Measurements from ENCODE around the gene FOXP1.

- TF ChIP-seq ZFP30 (CRISPR knock-in tag; IDR thresholded peaks at IDR 0.05) (no peak), TOX (CRISPR knock-in tag; IDR thresholded peaks at IDR 0.05; ENCODE audit: borderline replicate concordance) (no peak), ARNTL (CRISPR knock-in tag; IDR thresholded peaks at IDR 0.05; ENCODE audit: borderline replicate concordance, low read depth) (no peak), GLIS3 (CRISPR knock-in tag; IDR thresholded peaks at IDR 0.05) (no peak)
- TF ChIP-seq, protein P1, sequence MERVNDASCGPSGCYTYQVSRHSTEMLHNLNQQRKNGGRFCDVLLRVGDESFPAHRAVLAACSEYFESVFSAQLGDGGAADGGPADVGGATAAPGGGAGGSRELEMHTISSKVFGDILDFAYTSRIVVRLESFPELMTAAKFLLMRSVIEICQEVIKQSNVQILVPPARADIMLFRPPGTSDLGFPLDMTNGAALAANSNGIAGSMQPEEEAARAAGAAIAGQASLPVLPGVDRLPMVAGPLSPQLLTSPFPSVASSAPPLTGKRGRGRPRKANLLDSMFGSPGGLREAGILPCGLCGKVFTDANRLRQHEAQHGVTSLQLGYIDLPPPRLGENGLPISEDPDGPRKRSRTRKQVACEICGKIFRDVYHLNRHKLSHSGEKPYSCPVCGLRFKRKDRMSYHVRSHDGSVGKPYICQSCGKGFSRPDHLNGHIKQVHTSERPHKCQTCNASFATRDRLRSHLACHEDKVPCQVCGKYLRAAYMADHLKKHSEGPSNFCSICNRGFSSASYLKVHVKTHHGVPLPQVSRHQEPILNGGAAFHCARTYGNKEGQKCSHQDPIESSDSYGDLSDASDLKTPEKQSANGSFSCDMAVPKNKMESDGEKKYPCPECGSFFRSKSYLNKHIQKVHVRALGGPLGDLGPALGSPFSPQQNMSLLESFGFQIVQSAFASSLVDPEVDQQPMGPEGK (CRISPR knock-in tag; IDR thresholded peaks at IDR 0.05; ENCODE audit: borderline replicate concordance) = no peak
Measured at GRCh38 chr3:71310980-71311660, 272.4 kb downstream of the FOXP1 start.

All from SK-N-SH treated with all-trans-retinoic acid at 6 μM for 48 hours (cell line).